ENCODE data around the gene RMND1. TPM values are rescaled to one million over a fixed set of nuclear protein-coding genes. Genes with fewer than 3 reads are reported as not detected.

The RMND1 gene
- total and polyA plus RNA-seq, 2 of the 13 experiments (the other 11 are each of a cell fraction or from before 2014, with no cell fraction given), result 34.0 to 72.5 TPM

DNA sequence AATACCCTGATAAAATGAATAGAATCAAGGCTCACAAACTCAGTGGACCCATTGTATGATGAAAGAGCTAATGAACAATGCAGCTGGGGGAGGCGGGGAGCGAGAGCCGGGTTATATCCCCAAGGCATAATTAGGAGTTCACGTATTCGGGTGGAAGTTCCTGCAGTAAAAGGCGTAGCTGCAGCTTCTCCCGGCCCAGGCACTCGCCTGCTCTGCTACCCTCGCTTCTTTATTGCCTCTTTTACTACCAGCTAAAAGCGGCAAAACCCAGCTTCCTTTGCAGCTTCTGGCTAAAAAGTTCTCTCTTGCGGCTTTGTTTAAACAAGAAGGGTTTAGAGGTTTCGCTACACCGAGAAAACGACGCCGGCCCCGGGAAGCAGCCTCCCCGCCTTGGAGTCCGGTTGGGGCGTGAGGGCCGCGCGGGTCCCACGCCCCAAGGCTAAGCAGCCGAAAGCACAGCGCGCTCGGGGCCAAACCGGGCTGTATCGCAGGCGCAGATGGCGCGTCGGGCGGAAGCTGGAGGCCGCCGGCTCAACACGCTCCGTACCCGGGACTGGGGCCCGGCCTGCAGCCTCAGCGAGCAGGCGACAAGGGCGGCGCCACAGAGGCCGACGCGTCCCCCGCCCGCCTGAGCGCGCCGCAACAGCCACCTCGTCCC lies 62.2 kb downstream of the RMND1 start (continued):
- TF ChIP-seq ZNF407 (CRISPR knock-in tag; IDR thresholded peaks at IDR 0.05; ENCODE audit: not compliant biosample characterization), result peak; percentile 90
- peak; percentile 76 for TF ChIP-seq ZGPAT (CRISPR knock-in tag; IDR thresholded peaks at IDR 0.05)
- TF ChIP-seq NR3C1 (CRISPR knock-in tag; IDR thresholded peaks at IDR 0.05), result no peak
- no peak for TF ChIP-seq U2AF2 (IDR thresholded peaks at IDR 0.05; ENCODE audit: low read depth, low read length)
- peak; percentile 63; the same call in 1 of the 2 replicates for TF ChIP-seq ZNF354B (CRISPR knock-in tag; IDR thresholded peaks at IDR 0.05)
- no peak for TF ChIP-seq CEBPZ (IDR thresholded peaks at IDR 0.05; ENCODE audit: low read length)
- no peak for TF ChIP-seq SIN3B (IDR thresholded peaks at IDR 0.05; ENCODE audit: low read length)
- TF ChIP-seq ZNF17 (CRISPR knock-in tag; IDR thresholded peaks at IDR 0.05), result peak; percentile 58; the same call in 1 of the 2 replicates
- TF ChIP-seq, protein P1, sequence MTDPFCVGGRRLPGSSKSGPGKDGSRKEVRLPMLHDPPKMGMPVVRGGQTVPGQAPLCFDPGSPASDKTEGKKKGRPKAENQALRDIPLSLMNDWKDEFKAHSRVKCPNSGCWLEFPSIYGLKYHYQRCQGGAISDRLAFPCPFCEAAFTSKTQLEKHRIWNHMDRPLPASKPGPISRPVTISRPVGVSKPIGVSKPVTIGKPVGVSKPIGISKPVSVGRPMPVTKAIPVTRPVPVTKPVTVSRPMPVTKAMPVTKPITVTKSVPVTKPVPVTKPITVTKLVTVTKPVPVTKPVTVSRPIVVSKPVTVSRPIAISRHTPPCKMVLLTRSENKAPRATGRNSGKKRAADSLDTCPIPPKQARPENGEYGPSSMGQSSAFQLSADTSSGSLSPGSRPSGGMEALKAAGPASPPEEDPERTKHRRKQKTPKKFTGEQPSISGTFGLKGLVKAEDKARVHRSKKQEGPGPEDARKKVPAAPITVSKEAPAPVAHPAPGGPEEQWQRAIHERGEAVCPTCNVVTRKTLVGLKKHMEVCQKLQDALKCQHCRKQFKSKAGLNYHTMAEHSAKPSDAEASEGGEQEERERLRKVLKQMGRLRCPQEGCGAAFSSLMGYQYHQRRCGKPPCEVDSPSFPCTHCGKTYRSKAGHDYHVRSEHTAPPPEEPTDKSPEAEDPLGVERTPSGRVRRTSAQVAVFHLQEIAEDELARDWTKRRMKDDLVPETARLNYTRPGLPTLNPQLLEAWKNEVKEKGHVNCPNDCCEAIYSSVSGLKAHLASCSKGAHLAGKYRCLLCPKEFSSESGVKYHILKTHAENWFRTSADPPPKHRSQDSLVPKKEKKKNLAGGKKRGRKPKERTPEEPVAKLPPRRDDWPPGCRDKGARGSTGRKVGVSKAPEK (CRISPR knock-in tag; IDR thresholded peaks at IDR 0.05; ENCODE audit: borderline replicate concordance), result 0 out of 2 replicates have a peak, but pooled peaks have one; percentile 22
- TF ChIP-seq ZNF225 (CRISPR knock-in tag; IDR thresholded peaks at IDR 0.05), result peak; percentile 90
- peak; percentile 70 for TF ChIP-seq ZNF761 (CRISPR knock-in tag; conservative IDR thresholded peaks at IDR 0.05)
- TF ChIP-seq SOX6 (IDR thresholded peaks at IDR 0.05), result no peak
- no peak; the same call in none of the 2 replicates for TF ChIP-seq SOX6 (CRISPR knock-in tag; IDR thresholded peaks at IDR 0.05)

All from HepG2 (cell line).